Endothelial cell of umbilical vein (primary cell): ENCODE measurements around the gene TBC1D19.

Experiments
- CTCF ChIP-seq, 2 donors: IDR thresholded peaks; 1 replicate in 1 of 2; 2 replicates in 1 of 2; pipeline ENCODE4 v1.5.1; 2011; ENCODE audit warnings: low read length in 2 of 2, mild to moderate bottlenecking in 2 of 2, moderate library complexity in 2 of 2, control low read depth in 1 of 2, inconsistent platforms in 1 of 2, low read depth in 1 of 2; ENCODE audit not compliant: insufficient read depth in 1 of 2; ENCODE audit errors: extremely low read depth in 1 of 2
- EZH2 ChIP-seq: IDR thresholded peaks from 2 replicates; pipeline ENCODE4 v1.6.1; 2012; ENCODE audit warnings: borderline replicate concordance, low read depth, mild to moderate bottlenecking, moderate library complexity, low read length, inconsistent platforms; ENCODE audit not compliant: severe bottlenecking
- FOS ChIP-seq: IDR thresholded peaks from 2 replicates; pipeline ENCODE4 v1.6.1; 2011; ENCODE audit warnings: mild to moderate bottlenecking, low read length, moderate library complexity, borderline replicate concordance; ENCODE audit not compliant: insufficient read depth
- JUN ChIP-seq: IDR thresholded peaks from 2 replicates; pipeline ENCODE4 v1.6.1; 2011; ENCODE audit warnings: borderline replicate concordance, low read depth; ENCODE audit not compliant: insufficient read length, insufficient read depth
- MAX ChIP-seq: IDR thresholded peaks from 2 replicates; pipeline ENCODE4 v1.6.1; 2011; ENCODE audit not compliant: insufficient read depth, insufficient read length
- MYC ChIP-seq: IDR thresholded peaks from one replicate; pipeline ENCODE4 v1.6.1; 2011; ENCODE audit warnings: mild to moderate bottlenecking, low read depth, low read length
- POLR2A ChIP-seq: IDR thresholded peaks from 2 replicates; pipeline ENCODE4 v1.6.1; 2012; ENCODE audit warnings: low read depth, mild to moderate bottlenecking, control low read depth, low read length
- POLR2AphosphoS5 ChIP-seq: IDR thresholded peaks from 2 replicates; pipeline ENCODE4 v1.6.1; 2012; ENCODE audit warnings: low read depth, mild to moderate bottlenecking, control low read depth, low read length, moderate library complexity; ENCODE audit not compliant: insufficient read depth

GRCh38 chr4:26765515-26765914 is 181.6 kb downstream of the TBC1D19 start:
- TF ChIP-seq CTCF (IDR thresholded peaks at IDR 0.05; ENCODE audit: extremely low read depth in 1 of 2, insufficient read depth in 1 of 2, low read depth in 1 of 2, low read length in 2 of 2) (no peak), MAX (no peak), POLR2A (no peak), POLR2AphosphoS5 (no peak), JUN (no peak), EZH2 (no peak), MYC (no peak), FOS (no peak)
